ENCODE data around the gene PIP4K2A. TPM values are rescaled to one million over a fixed set of nuclear protein-coding genes. Genes with fewer than 3 reads are reported as not detected.

Gene PIP4K2A
- total and polyA plus RNA-seq, 2 of the 13 experiments (the other 11 are each of a cell fraction or from before 2014, with no cell fraction given): 9.1 to 22.6 TPM

- TF ChIP-seq PATZ1 (CRISPR knock-in tag; IDR thresholded peaks at IDR 0.05) (peak; percentile 10; the same call in 1 of the 2 replicates), SSRP1 (CRISPR knock-in tag; IDR thresholded peaks at IDR 0.05) (no peak), ZEB1 (IDR thresholded peaks at IDR 0.05; ENCODE audit: insufficient replicate concordance, low read depth) (no peak), CCAR2 (optimal IDR thresholded peaks at IDR 0.05; ENCODE audit: low read depth, low read length) (no peak), ZNF276 (CRISPR knock-in tag; IDR thresholded peaks at IDR 0.05; ENCODE audit: low read depth) (no peak), KDM6A (CRISPR knock-in tag; IDR thresholded peaks at IDR 0.05; ENCODE audit: low read depth) (no peak), ZBTB26 (CRISPR knock-in tag; IDR thresholded peaks at IDR 0.05; ENCODE audit: borderline replicate concordance) (no peak), NONO (IDR thresholded peaks at IDR 0.05) (no peak), NONO (CRISPR knock-in tag; conservative IDR thresholded peaks at IDR 0.05) (no peak), ZNF362 (CRISPR knock-in tag; IDR thresholded peaks at IDR 0.05; ENCODE audit: borderline replicate concordance) (no peak), ZXDC (CRISPR knock-in tag; IDR thresholded peaks at IDR 0.05) (0 out of 2 replicates have a peak, but pooled peaks have one; percentile 13), ZNF343 (CRISPR knock-in tag; IDR thresholded peaks at IDR 0.05) (no peak), HOMEZ (CRISPR knock-in tag; IDR thresholded peaks at IDR 0.05; ENCODE audit: low read depth) (no peak), ZNF792 (CRISPR knock-in tag; IDR thresholded peaks at IDR 0.05) (0 out of 2 replicates have a peak, but pooled peaks have one; percentile 9), TFAP4 (IDR thresholded peaks at IDR 0.05; ENCODE audit: borderline replicate concordance, low read depth) (no peak), BHLHE40 (IDR thresholded peaks at IDR 0.05; ENCODE audit: low read length) (no peak), MED8 (CRISPR knock-in tag; IDR thresholded peaks at IDR 0.05; ENCODE audit: insufficient replicate concordance) (no peak), RBFOX2 (IDR thresholded peaks at IDR 0.05; ENCODE audit: low read depth, low read length) (peak; percentile 36; the same call in 1 of the 2 replicates)
Measured at GRCh38 chr10:22713853-22714478, 412 bp downstream of the PIP4K2A start (continued).
